NOMO-1 (cell line): Measurements from ENCODE around the gene METTL18.
"Not testable (repeated sequence)": the region's sequence is repeated elsewhere in the genome, so short reads cannot be mapped to it uniquely, and the experiment has no call there.

ENCODE experiments used
- DNase-seq, 2 experiments: peaks; one replicate each; lab custom pipeline; 2025; ENCODE audit not compliant: unreplicated experiment in 2 of 2; lab: John Stamatoyannopoulos, UW

The METTL18 gene

DNA sequence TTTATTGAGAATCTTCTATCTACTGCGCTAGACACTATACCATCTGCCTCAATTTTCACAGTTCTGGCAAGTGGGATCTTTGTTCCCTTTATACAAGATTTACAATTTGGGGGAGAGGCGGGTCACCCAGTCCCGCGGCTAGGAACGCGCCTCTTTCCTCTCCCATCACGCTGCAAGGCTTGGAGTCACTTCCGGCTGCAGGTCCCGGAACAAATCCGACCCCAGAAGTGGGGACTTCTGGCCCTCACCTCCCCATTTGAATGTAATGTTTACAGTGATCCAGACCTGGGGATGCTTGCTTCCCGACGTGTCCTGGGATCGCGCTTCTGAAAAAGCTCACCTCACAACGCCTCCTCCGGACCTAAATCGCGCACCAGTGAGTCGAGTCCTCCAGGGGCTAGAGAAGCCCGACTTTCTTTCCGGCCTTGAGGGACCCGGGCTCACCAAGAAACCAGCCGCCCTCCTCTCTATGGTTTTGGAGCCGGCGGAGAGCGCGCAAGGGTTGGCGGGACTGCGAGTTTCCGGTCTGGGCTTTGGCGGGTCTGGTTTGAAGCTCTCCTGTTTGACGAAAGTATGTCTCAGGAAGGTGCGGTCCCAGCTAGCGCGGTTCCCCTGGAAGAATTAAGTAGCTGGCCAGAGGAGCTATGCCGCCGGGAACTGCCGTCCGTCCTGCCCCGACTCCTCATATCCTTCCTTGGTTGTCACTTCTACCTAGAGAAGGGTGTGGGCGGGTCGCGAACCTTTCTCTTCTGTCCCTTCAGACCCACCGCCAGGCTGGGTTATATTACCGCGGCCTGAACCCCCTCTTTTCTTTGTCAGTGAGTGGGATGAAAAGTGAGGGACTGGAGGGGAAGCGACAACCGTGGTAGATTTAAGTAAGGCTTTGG, at the start of gene METTL18:
Gene METTL18, minus strand, starts transcription at position 378 of the 887 bp plus-strand sequence. CDS start 1,212 bp downstream, outside the sequence.
- DNase-seq, result peak; percentile 91 to 92

DNA sequence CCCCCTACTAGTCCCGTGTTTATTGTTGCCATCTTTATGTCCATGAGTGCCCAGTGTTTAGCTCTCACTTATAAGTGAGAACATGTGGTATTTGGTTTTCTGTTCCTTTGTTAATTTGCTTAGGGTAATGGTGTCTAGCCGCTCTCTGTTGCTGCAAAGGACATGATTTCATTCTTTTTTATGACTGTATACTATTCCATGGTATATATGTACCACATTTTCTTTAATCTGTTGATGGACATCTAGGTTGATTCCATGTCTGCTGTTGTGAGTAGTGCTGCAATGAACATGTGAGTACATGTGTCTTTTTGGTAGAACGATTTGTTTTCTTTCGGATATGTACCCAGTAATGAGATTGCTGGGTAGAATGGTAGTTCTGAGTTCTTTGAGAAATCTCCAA, 44.2 kb upstream of the METTL18 start:
- no peak for DNase-seq

DNA sequence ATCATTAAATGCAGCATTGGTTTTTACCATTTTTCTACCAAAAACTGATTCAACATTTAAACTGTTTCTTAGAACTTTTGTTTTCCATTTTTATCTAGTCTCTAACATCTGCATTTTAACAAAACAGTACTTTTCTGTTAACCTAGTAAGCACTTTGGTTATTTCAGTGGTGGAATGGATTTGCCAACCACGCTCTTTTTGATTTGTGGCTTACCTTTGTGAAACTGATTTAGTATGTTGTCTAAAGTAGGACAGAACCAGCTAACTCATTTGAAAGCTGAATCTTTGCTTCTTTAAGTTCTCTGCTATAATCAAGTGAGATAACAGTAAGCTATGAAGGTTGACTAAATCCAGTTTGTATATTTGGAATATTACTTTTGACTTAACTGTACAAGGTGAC, 41.5 kb upstream of the METTL18 start:
- no peak for DNase-seq

DNA sequence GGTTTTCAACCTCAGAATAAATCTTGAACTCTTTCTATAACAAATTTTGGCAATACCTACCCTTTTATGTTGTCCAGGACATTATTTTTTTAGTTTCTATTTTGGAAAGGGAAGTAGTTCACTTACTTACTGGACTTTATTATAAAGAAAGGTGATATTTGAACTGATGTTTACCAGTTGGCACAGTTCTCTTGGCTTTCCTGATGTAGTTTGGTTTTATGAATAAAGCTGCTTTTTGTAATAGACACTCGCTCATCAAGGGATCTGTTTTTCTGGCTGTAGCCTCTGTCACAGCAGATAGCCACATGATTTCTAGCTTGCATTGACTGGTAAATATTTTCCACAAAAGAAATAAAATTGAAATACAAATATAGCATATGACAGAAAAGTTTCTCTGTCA, 40.9 kb upstream of the METTL18 start:
- DNase-seq, result no peak

DNA sequence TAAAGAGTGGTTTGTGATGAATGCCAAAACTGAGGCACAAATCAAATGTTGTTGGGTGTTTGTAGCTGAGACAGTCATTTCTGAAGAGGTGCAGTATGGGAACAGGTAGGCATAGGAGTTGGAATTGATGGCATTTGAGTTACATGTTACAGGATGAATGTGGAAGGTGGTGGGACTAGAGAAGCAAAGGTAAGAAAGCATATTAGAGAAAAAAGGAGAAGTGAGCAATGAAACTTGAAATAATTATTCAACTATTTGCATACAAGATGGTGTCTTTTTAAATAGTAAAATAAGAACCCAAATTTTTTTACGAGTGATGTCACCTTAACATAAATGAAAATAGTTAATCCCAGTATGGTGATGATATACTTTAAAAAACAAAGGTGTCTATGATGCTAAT, 40.2 kb upstream of the METTL18 start:
- no peak for DNase-seq

DNA sequence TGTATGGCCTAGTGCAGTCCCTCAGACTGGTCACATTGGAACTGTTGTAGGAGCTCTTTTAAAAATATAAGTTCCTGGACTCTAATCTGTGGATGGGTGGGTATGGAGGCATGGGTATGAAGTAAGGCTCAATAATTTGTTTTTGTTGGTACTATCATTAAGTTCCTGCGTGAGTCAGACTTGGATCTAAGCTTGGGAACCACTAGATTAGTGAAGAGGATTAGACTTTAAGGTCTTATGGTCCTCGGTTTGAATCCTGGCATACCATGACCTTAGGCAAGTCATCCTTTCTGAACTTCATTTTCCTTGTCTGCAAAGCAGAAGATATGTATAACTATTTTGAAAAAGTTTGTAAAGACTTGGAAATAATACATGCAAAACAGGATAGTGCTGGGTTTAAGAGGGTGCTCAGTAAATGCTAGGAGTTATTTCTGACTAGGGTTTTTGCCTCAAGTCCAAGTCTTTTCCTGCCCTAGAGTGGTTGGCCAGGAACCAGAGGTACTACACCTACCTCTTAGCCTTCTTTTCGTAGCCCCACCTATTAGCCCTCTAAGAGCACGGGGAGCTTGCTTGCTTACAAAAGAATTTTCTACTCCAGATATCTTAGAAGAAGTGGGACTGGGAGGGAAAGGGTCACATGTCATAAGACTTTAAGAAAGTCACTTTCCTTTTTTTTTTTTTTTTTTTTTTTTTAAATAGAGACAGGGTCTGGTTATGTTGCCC, 38.6 kb upstream of the METTL18 start:
- no peak for DNase-seq

DNA sequence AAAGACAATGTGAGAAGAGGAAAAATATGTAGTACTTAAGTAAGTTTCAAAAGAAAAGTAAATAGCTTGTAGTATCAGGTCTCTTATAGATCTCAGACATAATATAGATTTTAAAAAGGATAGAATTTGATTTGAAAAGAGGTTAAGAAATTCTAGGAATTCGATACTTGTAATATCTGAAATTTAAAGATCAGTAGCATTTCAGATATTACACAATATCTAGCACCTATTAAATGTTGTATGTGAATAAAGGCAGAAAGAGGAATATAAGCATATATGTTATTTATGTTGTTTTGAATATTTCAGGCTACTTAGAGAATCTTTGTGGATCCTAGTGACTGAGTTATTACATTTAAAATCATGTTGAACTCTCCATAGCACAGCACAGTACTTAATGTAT, 35.0 kb upstream of the METTL18 start:
- no peak for DNase-seq

DNA sequence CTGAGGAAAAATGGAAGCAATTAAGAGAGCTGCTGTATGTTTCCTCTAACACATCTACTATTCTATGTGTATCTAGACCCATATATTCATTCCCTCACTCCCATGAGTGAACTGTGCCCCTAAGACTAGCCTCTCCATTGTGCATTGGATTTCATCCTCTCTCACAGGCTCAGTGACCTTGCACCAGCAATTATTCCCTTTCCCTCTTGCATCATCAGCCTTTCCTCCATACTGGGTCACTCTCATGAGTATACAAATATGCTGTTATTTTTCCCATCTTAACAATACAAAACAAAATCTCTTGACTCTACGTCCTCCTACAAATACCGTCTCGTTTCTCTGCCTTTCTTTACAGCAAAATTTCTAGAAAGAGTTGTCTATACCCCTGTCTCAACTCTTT, 29.4 kb upstream of the METTL18 start:
- no peak for DNase-seq

DNA sequence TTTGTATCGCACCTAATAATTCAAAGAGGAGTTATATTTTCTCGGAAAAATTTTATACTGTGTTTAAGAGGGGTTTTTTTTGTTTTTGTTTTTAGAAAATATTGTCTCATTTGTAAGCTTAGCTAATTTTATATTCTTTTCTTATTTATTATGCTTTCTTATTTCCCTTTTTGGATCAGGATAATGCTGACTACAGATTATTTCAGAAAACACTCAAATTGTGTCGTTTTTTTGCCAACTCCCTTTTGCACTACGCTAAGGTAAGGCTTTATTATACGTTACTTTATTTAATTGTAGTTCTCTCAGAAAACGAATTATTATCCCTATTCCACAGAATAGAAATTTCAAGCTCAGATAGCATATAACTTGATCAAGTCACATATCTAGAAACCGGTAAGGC, 26.8 kb upstream of the METTL18 start:
- no peak for DNase-seq

DNA sequence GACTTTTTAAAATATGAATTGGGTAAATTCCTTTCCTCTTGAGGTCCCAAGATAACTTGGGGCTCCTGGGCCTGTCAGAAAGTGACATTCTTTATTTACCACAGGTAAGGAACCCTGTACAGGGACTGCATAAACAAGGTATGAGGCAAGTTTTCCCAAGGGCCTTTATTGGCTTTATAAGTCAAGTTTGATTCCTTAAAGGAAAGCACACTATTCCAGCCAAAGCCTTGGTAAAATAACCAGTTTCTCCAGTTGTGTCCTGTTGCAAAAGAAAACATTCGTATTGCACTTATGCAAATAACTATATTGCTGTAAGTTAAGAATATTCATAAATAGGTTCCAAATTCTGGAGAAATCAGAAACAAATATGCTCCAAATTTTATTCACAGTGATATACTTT, 21.9 kb upstream of the METTL18 start:
- DNase-seq, result no peak

DNA sequence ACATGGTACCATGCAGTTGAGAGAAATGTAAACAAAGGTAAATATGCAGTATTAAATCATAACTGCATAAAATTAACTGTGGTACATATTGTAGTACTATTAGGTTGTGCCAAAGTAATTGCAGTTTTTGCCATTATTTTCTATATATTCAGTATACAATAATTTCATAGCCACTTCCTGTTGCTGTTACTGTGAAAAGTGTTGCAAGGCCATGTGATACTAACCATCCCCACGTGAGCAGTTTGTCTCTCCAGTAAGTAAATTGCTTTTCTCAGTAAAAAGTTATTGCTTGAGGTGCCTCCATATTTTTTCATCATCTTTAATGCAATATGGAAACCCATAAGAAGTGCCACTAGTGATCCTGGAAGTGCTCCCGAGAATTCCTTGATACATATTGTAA, 19.6 kb upstream of the METTL18 start:
- no peak for DNase-seq

DNA sequence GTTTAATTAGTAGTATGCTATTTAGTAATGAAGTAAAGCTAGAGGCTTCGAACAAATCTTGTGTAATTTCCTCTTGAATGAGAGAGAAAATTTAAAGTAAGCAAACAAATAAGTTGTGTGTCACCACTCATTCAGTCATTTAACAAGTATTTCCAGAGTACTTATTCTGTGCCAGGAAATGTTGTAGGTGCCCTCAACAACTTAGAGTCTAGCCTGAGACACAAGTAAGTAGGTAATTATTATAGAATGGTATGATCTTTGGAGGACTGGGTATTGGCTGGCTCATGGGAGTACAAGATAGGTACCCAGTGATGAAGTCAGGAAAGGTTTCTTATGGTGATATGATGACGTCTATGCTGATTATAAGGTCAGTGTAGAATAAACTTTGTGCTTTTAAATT, 17.4 kb upstream of the METTL18 start:
- no peak for DNase-seq

DNA sequence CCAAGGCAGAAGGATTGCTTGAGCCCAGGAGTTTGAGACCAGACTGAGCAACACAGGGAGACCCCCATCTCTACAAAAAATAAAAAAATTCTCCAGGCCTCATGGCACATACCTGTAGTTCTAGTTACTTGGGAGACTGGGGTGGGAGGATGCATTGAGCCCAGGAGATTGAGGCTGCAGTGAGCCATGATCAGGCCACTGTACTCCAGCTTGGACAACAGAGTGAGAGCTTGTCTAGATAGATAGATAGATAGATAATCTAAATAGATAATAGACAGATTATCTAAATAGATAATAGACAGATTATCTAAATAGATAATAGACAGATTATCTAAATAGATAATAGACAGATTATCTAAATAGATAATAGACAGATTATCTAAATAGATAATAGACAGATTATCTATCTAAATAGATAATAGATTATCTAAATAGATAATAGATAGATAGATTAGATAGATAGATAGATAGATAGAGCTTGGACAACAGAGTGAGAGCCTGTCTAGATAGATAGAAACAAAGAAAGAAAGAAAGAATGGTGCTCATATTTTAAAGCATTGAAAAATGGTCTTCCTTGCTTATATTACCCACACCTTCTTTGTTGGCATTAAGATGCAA, 16.8 kb upstream of the METTL18 start:
- not testable (repeated sequence) for DNase-seq

DNA sequence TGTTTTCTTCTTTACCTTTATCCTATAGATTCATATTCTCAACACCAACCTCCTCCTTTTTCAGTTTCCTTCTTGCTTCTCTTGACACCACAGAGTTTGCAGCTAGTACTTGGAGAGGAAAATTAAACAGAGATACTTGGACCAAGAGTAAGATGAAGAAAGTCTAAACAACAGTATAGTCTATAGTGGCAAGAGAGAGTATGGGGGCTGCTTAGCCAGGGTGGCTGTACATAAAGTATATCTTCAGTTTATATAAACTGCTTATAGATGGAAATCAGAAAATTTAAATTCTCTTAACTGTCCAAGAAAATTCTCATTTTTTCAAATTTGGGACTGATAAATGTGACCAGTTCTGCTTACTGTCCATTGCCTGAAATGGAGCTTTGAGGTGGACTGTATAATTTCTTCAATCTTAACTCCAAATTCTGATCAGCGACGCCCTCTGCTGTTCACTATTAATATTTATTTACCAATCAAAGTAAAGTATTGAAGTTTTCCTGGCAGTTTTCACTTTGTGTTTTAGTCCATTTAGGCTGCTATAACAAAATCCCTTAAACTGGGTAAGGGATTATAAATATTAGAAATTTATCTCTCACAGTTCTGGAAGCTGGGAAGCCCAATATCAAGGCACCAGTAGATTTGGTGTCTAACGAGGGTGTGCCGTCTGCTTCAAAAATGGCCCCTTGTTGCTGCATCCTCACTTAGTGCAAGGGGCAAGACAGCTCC, 14.8 kb upstream of the METTL18 start:
- peak in 1 of 2 experiments; percentile 3 for DNase-seq

DNA sequence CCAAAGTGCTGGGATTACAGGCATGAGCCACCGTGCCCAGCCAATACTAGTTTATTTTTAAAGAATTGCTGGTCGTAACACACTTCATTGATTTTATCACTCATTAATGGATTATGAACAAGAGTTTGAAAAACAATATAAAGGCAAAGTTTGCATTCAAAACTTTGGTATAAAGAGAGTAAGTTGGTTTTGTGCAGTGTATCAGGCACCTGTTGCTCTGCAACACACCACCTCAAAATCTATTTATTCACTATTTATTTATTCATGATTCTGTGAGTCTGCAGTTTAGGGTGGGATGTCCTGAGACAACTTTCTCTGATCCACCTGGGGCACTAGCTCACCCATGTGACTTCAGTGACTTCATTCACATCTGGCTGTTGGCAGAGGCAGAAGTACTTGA, 10.2 kb upstream of the METTL18 start:
- no peak for DNase-seq

DNA sequence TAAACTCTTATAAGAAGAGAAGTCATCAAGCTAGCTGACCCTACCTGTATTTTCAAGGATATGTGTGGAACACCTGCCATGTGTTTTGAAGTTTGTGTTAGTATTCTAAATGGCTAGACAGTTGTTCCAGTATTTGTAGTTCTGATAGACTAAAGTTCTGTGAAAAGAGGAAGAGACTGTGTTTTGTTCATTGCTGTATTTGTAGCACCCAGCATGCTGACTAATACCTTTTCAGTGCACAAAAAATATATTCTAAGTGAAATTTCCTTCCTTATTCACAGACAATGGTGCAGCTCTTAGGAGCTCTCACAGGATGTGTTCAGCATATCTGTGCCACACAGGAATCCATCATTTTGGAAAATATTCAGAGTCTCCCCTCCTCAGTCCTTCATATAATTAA, 8.2 kb upstream of the METTL18 start:
- DNase-seq, result peak; percentile 0 to 49

DNA sequence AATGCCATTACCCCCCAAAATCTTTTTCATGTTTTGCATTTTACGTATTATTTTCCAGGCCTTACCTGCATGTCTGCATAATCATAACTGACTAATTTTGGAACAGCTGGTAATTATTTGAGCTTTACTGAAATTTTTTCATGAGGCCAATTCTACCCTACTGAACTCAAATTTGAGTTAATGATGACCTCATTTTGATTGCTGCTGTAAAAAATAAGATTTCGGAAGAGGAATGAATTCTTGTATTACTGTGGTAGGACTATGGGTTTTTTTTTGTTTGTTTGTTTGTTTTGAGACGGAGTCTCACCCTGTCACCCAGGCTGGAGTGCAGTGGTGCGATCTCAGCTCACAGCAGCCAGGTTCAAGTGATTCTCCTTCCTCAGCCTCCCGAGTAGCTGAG, 2.6 kb upstream of the METTL18 start:
- DNase-seq, result no peak

DNA sequence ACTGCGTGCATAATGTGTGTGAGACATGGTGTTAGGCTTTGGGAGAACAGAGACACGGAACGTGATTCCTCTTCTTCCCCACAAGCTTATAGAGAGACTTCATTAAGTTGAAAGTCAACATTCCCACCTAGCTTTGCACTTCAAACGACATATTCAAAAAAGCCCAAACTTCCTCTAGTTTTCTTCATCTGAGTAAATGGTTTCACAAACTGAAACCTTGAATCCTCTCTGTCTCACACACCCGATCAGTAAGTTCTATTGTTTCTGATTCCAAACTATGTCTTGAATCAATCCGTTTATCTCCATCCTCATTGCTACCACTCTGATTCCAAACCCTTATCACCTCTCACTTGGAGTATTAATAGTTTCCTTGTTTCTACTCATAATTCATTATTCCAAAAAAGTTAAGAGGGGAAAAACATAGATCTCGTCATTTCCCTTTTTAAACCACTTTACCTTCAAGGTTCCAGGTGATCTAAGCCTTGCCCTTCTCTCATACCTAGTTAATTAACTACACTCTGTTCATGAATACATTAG, 1.6 kb upstream of the METTL18 start:
- DNase-seq, result no peak

DNA sequence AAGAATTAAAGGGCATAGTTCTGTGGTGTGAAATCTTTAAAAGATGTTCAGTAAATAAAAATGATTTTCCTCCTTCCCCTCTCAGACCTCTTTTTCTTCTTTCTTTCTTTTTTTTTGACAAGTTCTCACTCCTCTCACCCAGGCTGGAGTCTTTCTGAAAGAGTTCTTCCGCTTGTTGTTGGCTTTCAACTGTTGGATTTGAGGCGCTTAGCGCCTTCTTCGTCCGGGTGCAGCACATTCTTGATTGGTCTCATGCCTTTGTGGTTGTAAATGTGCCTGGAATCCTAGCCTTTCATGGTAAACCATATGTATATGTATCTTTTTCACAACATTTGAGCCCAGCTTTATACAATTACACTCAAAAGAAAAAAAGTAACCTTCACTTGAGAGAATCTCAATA, 980 bp upstream of the METTL18 start:
- DNase-seq, result peak; percentile 4 to 24

DNA sequence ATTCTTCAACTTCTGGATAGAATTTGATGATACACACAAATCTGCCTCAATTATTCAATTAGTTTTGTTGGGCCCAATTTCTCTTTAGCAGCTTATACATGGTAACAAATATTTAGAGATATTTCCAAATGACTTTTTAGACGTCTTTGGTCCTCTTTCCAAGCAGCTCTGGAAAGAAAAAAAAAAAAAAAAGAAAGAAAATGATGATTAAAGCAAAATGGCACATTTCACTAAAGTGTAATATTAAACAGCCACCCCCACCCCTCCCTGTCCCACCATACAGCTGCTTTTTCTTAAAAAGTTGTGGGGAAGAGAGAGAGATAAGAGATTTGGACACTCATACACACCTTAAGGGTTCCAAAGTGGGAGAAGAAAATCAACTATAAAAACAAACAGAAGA, 977 bp downstream of the METTL18 start:
- DNase-seq, result no peak

DNA sequence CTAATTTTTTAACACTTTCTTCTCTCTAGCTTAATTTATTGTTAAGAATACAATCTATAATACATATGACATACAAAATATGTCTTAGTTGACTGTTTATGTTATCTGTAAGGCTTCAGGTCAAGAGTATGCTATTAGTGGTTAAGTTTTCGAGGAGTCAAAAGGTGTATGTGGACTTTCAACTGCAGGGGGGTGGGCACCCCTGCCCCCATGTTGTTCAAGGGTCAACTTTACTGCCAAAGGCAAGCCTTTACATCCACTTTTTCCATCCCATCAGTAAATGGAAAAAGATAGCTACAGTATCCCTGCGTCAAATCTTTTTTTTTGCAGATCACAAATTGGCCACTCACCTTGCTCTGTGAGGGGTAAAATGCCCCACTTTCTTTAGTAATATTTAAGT, 6.3 kb downstream of the METTL18 start:
- no peak for DNase-seq
